ENCODE data around the gene FGA.

GRCh38 chr4:154590329-154591006 is at the start of gene FGA:
- TF ChIP-seq CTCF (IDR thresholded peaks at IDR 0.05) = no peak
- TF ChIP-seq POLR2A (IDR thresholded peaks at IDR 0.05) = no peak
- TF ChIP-seq EP300 (IDR thresholded peaks at IDR 0.05) = no peak

Data from ovary (tissue), 3 donors.